ENCODE results near the gene FAM229A.

The FAM229A gene

DNA sequence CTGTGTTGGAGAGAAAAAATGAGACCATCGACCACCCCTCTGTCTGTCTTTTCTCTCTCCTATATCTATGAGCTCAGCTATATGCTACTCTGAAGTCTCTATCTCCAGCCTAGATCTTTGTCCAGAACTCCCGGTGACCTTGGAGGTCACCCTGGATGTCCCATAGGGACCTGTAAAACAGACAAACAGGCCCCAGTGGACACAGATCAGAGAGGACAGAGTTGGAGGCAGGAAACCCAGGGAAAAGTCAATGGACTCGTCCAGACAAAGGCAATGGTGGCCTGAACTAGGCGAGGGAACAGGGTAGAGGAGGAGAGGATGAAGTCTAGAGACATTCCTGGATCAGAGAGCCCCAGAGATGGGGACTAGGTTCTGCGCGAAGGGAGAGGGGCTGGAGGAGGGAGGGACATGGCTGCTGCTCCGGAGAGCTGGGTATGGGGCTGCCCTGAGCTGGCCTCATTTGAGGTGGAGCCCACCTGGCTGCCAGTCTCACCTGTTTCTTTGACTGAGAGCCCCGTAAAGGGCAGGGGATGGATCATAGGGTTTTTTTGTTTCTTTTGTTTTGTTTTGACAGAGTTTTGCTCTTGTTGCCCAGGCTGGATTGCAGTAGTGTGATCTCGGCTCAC, 15.6 kb downstream of the FAM229A start:
- DNase-seq = no peak

DNA sequence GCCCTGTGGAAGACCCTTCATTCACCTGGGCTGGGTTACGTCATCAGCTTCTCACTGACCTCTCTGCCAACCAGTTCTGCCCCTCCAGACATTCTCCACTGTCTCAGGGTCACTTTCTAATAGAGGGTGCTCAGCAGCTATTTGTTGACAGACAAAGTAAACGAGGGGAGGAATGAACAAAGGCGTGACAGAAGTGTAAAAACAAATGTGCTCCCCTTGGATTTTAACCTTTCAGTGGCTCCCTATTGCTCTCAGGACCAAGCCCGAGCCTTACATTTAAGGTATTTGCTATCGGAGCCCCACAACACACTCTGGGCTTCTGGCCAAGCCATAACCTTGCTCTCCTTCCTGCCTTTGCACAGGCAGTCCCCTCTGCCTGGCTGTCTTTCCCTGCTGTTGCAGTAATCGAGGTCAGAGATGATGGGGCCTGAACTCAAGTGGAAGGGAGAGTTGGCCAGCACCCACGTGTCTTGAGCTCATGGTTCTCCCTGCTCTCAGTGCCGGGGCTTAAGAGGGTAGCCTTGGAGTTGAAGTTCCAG, 16.9 kb downstream of the FAM229A start:
- DNase-seq = no peak

DNA sequence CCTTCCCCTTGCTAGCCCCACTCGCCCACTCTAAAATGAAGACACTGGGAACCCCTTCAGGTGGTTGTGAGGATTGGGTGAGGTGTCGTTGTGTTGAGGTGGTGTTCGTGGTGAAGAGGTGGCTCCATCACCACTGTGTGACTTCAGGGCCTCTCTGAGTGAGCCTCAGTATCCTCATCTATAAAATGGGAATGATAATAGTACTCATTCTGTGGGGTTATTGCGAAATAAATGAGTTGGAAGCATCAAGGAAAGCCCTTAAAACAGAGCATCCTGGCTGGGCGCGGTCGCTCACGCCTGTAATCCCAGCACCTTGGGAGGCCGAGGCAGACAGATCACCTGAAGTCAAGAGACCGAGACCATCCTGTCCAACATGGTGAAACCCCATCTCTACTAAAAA, 19.6 kb downstream of the FAM229A start:
- no peak for DNase-seq

DNA sequence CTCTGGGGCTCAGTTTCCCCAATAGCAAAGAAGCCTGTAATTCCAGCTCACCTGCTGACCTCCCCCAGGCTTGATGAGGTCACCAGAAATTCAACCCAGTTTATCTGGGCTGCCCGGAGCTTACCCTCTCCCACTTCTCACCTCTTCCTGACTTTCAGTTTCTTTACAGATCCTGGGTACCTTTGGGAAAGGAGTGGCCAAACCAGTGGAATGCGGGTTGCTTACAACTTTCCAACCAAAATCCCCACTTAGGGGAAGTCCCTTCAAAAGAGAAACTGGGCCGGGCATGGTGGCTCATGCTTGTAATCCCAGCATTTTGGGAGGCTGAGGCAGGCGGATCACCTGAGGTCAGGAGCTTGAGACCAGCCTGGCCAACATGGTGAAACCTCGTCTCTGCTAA, 20.3 kb downstream of the FAM229A start:
- DNase-seq = no peak

DNA sequence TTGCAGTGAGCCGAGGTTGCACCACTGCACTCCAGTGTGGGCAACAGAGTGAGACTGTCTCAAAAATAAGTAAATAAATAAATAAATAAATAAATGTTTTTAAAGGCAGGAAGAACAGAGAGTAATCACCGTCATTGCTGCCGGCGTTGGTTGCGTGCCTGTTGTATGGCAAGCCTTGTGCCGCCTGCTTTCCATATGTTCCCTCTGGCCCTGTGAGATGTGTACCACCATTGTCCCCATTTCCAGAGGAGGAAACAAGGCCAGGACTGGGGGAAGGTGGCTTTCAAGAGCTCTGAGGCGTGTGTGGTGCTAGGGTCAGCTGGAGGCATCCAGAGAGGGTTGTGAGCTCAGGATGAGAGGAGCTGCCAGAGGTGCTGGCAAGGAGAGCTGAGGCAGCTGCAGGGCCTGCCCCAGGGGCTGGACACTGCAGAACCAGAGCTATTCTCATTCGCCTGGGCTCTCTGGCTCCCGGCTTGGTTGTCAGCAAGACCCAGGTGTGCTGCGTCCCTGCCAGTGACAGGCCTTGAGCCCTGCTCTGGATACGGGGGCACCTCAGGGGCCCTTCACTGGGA, 21.0 kb downstream of the FAM229A start:
- no peak for DNase-seq

DNA sequence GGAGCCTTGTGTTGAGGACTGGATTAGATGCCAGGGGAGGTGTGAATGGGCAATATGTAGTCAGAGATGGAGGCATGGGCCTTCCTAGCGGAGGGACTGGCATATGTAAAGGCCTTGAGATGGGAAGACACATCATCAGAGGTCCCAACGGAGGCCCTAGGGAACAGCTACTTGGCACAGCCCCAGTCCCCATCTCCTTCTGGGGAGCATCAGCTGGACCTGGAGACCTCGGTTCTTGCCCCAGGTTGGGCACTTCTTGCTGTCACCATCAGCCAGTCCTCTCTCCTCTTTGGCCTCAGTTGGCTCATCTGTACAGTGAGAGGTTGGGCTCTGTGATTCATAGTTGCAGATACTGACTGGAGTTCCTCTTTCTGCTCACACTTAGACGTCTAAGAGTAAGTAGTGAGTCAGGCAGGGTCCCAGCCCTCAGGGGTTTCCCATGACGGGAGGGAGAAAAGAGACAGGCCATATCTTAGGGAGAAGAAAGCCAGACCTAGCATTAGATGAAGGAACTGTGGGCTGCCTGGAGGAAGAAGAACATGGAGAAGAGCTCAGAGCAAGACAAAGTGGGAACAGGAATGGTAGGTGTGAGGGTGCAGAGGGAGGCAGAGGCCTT, 22.8 kb downstream of the FAM229A start:
- DNase-seq = peak in 1 of 2 donors; percentile 79

DNA sequence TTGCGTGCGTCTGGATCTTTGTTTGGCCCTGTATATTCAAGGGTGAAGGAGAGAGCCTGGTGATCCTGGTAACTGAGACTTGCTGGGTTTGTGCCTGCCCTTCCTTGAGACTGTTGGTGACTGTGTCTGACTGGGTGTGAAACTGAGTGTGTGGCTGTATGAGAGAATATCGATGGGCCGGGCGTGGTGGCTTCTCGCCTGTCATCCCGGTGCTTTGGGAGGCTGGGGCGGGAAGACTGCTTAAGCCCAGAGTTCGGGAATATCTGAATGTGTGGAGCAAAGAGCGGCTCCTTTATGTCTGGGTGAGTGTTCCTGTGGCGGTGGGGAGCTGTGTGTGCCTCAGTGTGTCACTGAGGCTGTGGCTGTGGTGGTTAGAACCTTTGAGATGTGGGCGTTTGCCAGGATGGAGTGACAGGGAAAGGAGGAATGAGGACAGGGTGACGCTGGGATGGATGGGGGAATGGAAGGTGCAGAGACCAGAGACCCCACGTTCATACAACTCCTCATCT, 23.6 kb downstream of the FAM229A start:
- no peak for DNase-seq

DNA sequence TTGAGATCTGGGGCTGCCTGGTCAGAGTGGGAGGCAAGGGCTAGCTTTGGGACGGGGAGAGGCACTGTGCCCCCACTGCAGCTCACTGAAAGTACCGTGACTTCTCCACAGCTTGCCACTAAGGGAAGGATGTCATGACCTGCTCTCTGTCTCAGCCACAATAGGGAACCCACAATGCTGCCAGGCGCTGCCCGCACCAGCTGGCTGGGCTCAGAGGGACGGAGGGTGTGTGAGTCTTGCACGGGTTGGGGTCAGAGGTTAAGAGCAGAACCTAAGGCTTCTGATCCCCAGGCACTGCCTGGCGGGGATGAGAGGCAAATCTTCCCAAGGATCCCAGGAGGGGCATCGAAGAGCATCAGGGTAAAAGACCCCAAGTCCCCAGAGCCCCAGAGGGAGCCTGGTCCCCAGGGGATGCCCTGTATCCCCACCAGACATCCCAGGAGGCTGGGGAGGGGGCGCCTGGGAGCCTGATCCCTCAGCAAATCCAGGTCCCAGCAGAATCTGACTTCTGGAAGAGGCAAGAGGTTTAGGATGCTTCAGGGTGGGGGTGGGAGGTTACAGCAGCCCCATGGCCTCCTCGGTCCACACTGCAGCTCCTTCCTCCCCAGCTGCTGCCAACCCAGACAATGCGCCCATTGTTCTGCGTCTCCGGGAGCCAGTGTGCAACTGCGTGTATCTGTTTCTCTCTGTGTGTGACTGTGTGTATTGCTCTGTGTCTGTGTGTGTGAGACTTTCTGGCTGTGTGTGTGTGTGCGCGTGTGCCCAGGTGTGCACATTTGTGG, 24.2 kb downstream of the FAM229A start:
- DNase-seq = peak; percentile 36 to 73

DNA sequence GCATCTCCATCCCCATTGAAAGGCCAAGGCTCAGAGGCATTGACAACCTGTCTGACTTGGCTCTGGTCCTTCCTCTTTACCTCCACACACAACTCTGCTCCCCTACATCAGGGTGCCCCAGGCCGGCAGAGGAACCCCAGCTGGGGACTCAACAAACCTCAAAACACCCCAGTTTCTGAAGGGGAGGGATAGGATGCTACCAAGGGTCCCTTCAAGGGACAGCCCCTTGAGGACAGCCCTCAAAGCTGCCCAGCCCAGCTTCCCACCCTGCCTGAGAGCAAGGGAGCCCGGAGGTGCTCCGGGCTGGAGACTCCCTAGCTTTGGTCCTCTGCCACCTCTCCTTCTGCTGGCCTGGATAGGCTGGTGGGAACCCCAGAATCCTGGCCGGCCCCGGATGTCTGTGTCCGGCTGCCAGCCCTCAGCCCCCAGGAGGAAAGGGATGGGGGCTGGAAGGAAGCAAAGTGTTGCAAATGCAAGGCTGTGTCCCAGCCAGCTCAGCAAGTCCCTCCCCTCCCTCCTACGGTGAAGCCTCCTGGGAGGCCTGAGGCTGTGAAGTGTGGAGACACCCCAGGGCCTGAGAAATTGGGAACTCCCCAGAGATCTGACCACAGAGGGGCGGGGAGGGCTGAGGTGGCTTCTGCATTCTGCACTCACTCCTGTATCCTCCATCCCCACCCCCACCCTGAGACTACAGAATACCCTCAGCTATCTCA, 25.2 kb downstream of the FAM229A start:
- peak; percentile 73 to 86 for DNase-seq

DNA sequence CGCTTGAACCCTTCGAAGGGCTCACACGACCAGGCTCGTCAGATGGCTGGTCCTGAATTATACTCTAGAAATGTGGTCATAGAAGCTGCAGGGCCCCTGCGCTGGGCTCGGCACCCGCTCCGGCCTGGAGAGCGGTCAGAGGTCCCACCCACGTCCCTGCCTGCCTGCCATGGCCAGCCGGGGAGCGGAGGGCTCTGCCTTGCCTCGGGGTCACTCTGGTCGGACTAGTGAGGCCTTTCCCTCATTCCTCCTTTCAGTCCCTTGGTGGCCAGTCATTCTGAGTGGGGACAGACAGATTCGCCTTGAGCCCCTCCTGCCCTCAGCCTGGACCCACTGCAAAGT, 25.7 kb downstream of the FAM229A start:
- DNase-seq = no peak

DNA sequence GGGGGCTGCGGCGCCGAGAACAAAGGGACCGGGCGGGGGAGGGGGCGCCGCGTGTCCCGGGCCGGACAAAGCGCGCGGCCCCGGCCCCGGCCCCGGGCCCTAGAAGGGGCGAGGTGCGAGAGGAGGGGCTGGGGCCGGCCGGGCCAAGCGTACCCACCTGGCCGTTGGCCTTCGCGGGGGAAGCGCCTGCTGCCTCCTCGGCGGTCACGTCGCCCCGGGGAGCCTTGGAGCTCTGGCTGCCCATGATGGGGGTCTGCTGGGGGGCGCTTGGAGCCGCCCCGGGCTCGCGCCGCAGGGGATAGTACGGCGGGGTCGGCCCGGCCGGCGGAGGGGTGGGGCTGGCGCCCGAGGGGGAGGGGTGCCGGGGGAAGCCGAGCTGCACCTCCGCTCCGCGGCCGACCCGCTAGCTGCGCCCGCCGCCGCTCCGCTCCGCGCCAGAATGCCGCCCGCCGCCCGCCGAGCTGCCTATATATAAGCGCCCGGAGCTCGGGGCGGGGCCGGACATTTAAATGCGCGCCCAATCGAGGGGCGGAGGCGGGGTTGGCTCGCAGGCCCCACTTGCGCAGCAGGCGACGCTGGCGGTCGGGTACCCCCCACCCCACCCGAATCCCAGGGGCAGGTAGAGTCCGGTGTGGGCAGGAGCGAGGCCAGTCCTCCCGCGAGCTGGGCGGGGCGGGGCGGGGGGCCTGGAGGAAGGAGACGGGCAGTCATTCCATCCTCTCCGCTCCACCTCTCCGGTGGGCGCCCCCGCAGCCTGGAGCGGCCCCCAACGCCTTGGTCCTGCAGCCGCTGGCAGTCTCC, 26.3 kb downstream of the FAM229A start, which contains the start of gene MARCKSL1:
TSS of gene MARCKSL1 (minus strand) at position 444 of the 801 bp plus-strand sequence. CDS start at position 244, 200 bp downstream.
- peak; percentile 88 to 89 for DNase-seq

DNA sequence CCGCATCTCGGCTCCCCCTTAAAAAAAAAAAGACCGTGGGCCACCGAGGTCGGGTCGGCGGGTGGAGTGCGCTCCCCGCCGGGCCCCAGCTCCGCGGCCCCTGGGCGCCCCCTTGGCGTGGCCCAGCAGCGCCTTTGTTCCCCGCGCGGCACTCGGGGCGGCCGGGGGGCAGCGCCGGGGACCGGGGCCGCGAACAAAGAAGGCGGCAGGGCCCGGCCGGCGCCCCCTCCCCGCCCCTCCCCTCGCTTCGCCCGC, 26.8 kb downstream of the FAM229A start:
- no peak for DNase-seq

DNA sequence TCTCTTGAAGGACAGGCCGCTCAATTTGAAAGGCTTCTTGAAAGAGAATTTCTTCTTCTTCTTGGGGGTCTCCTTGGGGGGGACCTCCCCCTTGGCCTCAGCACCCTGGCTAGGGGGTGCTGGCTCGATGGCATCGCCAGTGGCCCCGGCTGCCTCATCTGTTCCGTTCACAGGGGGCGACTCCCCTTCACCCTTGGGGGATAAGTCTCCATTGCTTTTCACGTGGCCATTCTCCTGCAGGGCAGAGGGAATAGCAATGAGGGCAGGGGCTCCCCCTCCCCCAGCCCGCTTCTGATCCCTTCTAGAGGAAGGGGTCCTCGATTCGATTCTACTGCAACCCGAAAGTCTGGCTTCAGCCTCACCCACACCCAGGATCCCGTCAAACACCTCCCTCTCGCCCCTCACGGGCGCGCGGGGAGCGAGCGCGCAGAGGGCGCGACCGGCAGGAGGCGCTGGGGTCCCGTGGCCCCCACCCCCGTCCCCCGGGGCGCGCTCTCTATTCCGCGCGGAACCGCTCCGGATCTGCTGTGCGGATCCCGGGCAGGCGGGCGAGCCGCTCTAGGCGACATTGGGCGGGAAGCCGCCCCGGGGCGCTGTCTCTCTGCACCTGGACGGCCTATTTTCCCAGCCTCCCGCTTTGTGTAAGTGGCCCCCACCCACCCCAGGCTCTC, 27.3 kb downstream of the FAM229A start:
- peak; percentile 70 for DNase-seq

DNA sequence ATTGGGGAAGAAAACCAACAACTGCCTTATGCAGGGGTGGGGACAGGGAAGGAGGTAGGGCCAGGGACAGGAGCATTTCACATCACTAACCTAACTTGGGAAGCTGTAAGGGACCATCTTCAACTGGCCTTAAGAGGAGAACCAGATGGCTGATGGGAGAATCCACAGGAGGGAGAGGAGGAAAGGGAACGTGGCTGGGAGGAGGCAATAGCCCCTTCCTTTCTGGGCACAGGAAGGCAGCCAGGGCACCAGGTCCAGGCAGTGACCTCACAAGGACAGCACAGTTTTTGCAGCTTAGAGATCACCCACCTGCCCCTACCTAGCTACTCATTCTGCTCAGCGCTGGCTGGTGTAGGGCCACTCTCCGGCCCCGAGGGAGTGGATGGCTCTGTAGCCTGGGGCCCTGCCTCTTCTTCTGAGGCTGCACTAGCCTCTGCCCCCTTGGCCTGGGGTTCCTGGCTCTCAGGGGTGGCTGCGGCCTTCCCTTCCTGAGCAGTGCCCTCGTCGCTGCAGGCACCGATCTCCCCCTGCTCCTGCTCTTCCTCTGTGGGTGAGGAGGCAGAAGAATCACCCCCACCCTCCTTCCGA, 27.9 kb downstream of the FAM229A start:
- DNase-seq = no peak

DNA sequence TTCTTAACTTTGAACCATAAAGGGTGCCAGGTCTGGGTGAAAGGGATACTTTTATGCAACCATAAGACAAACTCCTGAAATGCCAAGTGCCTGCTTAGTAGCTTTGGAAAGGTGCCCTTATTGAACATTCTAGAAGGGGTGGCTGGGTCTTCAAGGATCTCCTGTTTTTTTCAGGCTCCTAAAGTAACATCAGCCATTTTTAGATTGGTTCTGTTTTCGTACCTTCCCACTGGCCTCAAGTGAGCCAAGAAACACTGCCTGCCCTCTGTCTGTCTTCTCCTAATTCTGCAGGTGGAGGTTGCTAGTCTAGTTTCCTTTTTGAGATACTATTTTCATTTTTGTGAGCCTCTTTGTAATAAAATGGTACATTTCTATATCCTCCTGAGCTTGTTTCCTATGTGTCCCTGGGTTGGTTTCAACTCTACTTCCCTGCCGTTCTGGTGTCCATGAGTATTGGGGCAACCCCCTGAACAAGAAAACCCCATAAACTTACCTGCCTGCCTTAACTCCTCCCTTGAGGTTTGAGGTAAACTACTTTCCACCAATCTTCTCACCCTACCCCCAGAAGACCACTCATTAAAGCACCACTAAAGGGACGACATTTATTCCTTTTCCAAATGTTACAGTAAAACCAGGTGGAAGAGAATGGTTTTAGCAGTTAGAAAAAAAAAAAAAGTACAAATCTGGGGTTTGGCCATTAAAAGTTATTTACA, 28.9 kb downstream of the FAM229A start:
- DNase-seq = no peak

DNA sequence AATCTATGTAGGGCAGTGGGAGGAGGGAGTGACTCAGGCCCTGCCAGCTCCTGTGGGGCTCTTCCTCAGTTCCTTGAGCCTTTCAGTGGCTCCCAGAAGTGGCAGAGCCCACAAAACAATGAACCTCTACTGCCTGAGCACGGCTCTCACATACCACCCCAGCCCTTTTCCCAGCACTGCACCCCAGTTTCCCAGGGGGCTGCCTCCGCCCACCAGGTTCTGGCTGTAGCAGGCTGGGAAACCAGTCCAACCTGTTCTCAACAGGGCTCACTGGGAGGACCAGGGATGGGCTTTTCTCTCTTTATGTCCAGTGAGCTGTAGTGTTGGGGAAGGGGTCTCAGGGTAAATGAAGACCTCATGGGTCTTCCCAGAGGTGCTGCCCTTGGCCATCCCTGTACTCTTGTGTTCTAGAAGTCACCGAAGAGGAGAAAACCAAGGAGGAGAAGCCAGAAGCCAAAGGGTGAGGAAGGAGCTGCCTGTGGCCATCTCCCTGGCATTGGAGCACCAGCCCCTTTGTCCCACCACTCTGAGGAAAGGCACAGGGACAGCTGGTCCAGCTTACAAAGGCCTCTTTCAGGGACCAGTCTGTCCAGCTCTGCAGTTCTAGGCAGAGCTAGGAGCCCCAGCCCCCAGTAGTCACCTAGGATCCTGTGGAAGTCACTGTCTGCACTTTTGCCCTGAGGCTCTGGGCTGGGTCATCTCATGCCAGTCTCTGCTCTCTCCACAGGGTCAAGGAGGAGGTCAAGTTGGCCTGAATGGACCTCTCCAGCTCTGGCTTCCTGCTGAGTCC, 29.8 kb downstream of the FAM229A start:
- DNase-seq = no peak

DNA sequence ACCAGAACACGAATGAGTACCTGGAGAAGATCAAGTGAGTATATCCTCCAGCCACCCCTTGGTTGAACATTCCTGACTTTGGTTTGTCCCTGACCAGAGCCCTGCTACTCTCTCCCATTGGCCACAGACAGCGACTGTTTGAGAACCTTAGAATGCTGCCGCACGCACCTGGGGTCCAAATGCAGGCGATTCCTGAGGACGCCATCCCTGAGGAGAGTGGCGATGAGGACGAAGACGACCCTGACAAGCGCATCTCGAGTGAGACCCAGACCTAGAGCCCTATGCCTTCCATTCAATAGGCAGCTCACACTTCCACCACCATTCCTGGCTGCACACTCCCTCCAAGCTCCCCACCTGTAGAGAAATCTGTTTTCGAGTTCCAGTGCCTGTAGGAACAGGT, 30.7 kb downstream of the FAM229A start:
- no peak for DNase-seq

DNA sequence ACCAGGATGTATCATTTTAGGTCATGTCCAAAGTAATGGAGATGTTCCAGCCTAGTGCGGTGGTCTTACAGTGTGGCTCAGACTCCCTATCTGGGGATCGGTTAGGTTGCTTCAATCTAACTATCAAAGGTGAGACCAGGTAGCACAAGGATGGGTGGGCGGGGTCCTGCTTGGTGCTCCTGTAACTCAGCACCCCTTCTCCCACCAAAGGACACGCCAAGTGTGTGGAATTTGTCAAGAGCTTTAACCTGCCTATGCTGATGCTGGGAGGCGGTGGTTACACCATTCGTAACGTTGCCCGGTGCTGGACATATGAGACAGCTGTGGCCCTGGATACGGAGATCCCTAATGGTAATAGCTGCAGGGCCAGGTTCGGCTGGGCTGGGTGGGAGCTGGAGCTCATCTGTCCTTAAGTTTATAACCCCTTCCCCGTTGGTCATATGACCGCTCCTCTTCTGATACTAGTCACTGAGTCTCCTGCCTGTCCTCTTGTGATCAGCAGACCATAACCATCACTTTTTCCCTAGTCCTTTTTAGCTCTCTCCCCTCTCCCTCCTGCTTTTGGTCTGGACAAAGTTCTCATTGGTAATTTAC, 31.6 kb downstream of the FAM229A start:
- DNase-seq = no peak

DNA sequence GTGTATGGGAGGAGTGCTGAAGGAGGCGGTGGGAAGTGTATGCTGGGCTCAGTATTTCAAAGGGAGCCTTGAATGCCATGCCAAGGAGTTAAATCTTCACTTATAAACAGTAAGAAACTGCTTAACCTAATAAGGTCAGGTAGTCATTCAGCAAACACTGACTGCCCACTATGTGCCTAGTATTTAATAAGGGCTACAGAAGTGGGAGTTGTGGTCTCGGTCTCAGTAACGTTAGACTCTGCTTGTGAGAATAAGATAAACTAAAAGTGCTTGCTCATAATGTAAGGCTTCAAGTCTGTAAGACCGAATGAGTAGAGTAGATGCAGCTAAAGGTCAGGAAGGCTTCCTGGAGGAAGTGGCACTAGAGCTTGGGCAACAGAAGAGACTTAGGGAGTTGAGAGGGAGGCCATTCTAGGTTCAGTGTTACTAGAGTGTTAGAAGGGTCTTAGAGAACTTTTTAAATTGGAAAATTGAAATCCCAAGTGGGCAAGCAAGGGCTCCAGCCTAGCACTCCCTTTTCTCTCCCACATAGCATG, 32.3 kb downstream of the FAM229A start:
- DNase-seq = no peak
